GM12801 (cell line): ENCODE data around the gene DNAH12.

Experiments
- CTCF ChIP-seq: IDR thresholded peaks from one replicate; pipeline ENCODE4 v1.5.1; 2011; ENCODE audit warnings: control low read depth; ENCODE audit not compliant: insufficient read length; ENCODE audit errors: extremely low read depth

The DNAH12 gene

GRCh38 chr3:57350271-57350670 is 193.9 kb downstream of the DNAH12 start:
- no peak for TF ChIP-seq CTCF

- no peak for TF ChIP-seq CTCF
Observed at GRCh38 chr3:57335283-57335938, 208.7 kb downstream of the DNAH12 start.

- no peak for TF ChIP-seq CTCF
Observed at GRCh38 chr3:57331078-57331610, 213.0 kb downstream of the DNAH12 start.

GRCh38 chr3:57314204-57314603 is 229.9 kb downstream of the DNAH12 start:
- no peak for TF ChIP-seq CTCF

GRCh38 chr3:57309769-57310360 is 234.3 kb downstream of the DNAH12 start:
- TF ChIP-seq CTCF, result no peak

- no peak for TF ChIP-seq CTCF
Observed at GRCh38 chr3:57298041-57298440, 246.1 kb downstream of the DNAH12 start.

- TF ChIP-seq CTCF, result no peak
Observed at GRCh38 chr3:57292897-57293526, 251.1 kb downstream of the DNAH12 start.
